Natural killer cell (primary cell): ENCODE measurements around the gene SH3TC2. TPM values are rescaled to one million over a fixed set of nuclear protein-coding genes. Genes with fewer than 3 reads are reported as not detected.
A peak's percentile ranks its signal among the peaks of the same experiment; 100 is the strongest.

Experiments
- ATAC-seq, 3 donors: fragments of 150-1000 bp in 2 of 3; fragments of 200-7000 bp in 1 of 3; cut with Tn5 transposase; 1 replicate in 1 of 3; 2 replicates in 2 of 3; pipeline ENCODE4 v1.10.0; 2021; ENCODE audit warnings: mild to moderate bottlenecking in 2 of 3, moderate library complexity in 2 of 3
- DNase-seq, 2 donors: peaks; one replicate each; pipeline versions ENCODE4 v3.0.0 to v3.0.0-alpha.2; 2013 to 2021; ENCODE audit warnings: mixed read lengths in 1 of 2
- H3K27ac ChIP-seq: one replicate; pipeline ENCODE4 v1.5.1; 2013; ENCODE audit warnings: mild to moderate bottlenecking, low read length
- H3K27me3 ChIP-seq: one replicate; pipeline ENCODE4 v1.6.1; 2013; ENCODE audit warnings: low read length; ENCODE audit not compliant: control insufficient read depth, insufficient read depth
- H3K36me3 ChIP-seq: one replicate; pipeline ENCODE4 v1.6.1; 2013; ENCODE audit warnings: low read length; ENCODE audit not compliant: control insufficient read depth, insufficient read depth
- H3K4me1 ChIP-seq: one replicate; pipeline ENCODE4 v1.6.1; 2013; ENCODE audit warnings: low read length; ENCODE audit not compliant: control insufficient read depth, insufficient read depth
- H3K4me3 ChIP-seq: one replicate; pipeline ENCODE4 v1.5.1; 2013; ENCODE audit warnings: low read length
- H3K9me3 ChIP-seq: one replicate; pipeline ENCODE4 v1.6.1; 2013; ENCODE audit warnings: low read length; ENCODE audit not compliant: control insufficient read depth, insufficient read depth
- H3K27ac Mint-ChIP-seq, 2 donors: one replicate each; pipeline ENCODE4 v1.8.0; 2022; ENCODE audit warnings: mild to moderate bottlenecking in 2 of 2, mixed read lengths in 2 of 2, moderate library complexity in 1 of 2
- H3K27me3 Mint-ChIP-seq, 2 donors: one replicate each; pipeline ENCODE4 v1.8.0; 2022; ENCODE audit warnings: low read depth in 2 of 2, mixed read lengths in 2 of 2
- H3K36me3 Mint-ChIP-seq: one replicate; pipeline ENCODE4 v1.8.0; 2022; ENCODE audit warnings: mixed read lengths
- H3K4me1 Mint-ChIP-seq, 2 donors: one replicate each; pipeline ENCODE4 v1.8.0; 2022; ENCODE audit warnings: mixed read lengths in 2 of 2
- H3K4me3 Mint-ChIP-seq: one replicate; pipeline ENCODE4 v1.8.0; 2022; ENCODE audit warnings: mild to moderate bottlenecking, moderate library complexity, mixed read lengths
- H3K9me3 Mint-ChIP-seq, 2 donors: one replicate each; pipeline ENCODE4 v1.8.0; 2022; ENCODE audit warnings: mixed read lengths in 2 of 2
- WGBS: methylation state at CpG from one replicate; pipeline ENCODE4 v1.1.7; 2013; ENCODE audit warnings: missing lambda C conversion rate; ENCODE audit not compliant: insufficient coverage; 5-methylcytosine and 5-hydroxymethylcytosine counted together
- intact Hi-C: fragments of 100-400 bp; cut with micrococcal nuclease; formaldehyde crosslinking; loops from one replicate; pipeline ENCODE4 v1.14.2; 2022
- total RNA-seq, 4 donors: library from RNA; stranded (reverse); fragments of 120-200 nt in 1 of 4; gene quantifications; one replicate each; pipeline versions ENCODE4 v1.2.3 to v1.2.4, GENCODE V29; 2013 to 2022
- TF ChIP-seq, protein P1 (sequence below): fragments of 200-600 bp; IDR thresholded peaks from one replicate; pipeline ENCODE4 v1.8.0; 2022; ENCODE audit warnings: antibody characterized with exemption

SH3TC2 gene
- total RNA-seq, 3 donors from 2014 or later (not counting 1 experiment from before 2014, with no cell fraction given): 0.11 to 0.68 (median 0.58) TPM

DNA sequence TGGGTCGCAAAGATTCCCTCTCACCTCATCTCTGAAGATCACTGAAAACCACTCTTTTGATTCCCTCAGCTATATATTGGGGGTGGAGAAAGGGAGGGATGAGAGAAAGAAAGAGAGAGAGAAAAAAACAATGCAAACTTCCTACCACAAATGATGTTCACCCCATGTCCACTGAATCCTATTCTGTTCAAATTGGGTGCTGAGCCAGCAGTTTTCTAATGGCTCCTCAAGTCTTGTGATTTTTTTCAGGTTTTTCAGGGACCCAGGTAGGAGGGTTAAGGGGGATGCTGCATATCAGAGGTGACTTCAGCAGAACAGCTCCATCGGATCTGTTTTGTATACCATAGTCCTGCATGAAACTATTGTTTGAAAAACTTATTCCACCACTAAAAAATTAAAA is 95.9 kb downstream of the SH3TC2 start:
- Mint-ChIP-seq H3K36me3 (no peaks in the 10 kb centered on the region), H3K4me3 (no peak overlapping the region), H3K27ac (no peak overlapping the region), H3K9me3 (no peaks in the 10 kb centered on the region), H3K4me1 (peaks cover 8% of the 10 kb centered on the region in 2 donors), H3K27me3 (no peaks in the 10 kb centered on the region)
- intact Hi-C loops: no loop called here
- DNase-seq (no peak), ATAC-seq (no peak)
- Histone ChIP-seq H3K4me1 (peaks cover 5% of the 10 kb centered on the region), H3K27me3 (no peaks in the 10 kb centered on the region), H3K36me3 (no peaks in the 10 kb centered on the region), H3K4me3 (no peak overlapping the region), H3K9me3 (no peaks in the 10 kb centered on the region), H3K27ac (no peak overlapping the region)
- WGBS: no CpG with 5 or more reads among the region's 2 CpGs
- TF ChIP-seq, protein P1, sequence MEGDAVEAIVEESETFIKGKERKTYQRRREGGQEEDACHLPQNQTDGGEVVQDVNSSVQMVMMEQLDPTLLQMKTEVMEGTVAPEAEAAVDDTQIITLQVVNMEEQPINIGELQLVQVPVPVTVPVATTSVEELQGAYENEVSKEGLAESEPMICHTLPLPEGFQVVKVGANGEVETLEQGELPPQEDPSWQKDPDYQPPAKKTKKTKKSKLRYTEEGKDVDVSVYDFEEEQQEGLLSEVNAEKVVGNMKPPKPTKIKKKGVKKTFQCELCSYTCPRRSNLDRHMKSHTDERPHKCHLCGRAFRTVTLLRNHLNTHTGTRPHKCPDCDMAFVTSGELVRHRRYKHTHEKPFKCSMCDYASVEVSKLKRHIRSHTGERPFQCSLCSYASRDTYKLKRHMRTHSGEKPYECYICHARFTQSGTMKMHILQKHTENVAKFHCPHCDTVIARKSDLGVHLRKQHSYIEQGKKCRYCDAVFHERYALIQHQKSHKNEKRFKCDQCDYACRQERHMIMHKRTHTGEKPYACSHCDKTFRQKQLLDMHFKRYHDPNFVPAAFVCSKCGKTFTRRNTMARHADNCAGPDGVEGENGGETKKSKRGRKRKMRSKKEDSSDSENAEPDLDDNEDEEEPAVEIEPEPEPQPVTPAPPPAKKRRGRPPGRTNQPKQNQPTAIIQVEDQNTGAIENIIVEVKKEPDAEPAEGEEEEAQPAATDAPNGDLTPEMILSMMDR: no peak

DNA sequence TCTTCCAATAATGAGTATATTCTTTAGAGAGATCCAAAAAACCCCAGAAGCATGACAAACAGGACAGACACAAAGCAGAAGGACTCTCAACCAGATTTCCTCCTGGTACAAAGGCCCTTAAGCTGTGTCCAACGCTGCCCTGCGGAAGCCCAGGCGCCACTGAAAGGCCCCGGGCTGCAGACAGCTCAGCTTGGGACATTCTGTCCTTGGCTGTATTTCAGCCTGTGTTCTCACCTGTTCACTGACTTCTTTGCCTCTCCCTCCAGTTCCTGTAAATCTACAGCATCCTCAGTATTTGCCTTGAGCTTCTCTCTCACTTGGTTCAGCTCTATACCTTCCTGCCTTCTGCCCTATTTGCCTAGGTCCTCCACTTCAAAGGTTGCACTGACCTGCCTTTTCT is 96.5 kb downstream of the SH3TC2 start:
- Mint-ChIP-seq H3K36me3 (no peaks in the 10 kb centered on the region), H3K9me3 (no peaks in the 10 kb centered on the region), H3K27me3 (no peaks in the 10 kb centered on the region), H3K4me3 (no peak overlapping the region), H3K4me1 (peaks cover 8% of the 10 kb centered on the region in 2 donors), H3K27ac (no peak overlapping the region)
- no peaks in the 10 kb centered on the region for H3K36me3 ChIP-seq
- H3K4me3 ChIP-seq: no peak overlapping the region
- DNase-seq (no peak), ATAC-seq (no peak)
- intact Hi-C loops: no loop called here
- TF ChIP-seq, protein P1: no peak
- no peaks in the 10 kb centered on the region for H3K27me3 ChIP-seq
- 95% methylated on average over 4 of the region's 4 CpGs for WGBS
- no peaks in the 10 kb centered on the region for H3K9me3 ChIP-seq
- peaks cover 5% of the 10 kb centered on the region for H3K4me1 ChIP-seq
- no peak overlapping the region for H3K27ac ChIP-seq

DNA sequence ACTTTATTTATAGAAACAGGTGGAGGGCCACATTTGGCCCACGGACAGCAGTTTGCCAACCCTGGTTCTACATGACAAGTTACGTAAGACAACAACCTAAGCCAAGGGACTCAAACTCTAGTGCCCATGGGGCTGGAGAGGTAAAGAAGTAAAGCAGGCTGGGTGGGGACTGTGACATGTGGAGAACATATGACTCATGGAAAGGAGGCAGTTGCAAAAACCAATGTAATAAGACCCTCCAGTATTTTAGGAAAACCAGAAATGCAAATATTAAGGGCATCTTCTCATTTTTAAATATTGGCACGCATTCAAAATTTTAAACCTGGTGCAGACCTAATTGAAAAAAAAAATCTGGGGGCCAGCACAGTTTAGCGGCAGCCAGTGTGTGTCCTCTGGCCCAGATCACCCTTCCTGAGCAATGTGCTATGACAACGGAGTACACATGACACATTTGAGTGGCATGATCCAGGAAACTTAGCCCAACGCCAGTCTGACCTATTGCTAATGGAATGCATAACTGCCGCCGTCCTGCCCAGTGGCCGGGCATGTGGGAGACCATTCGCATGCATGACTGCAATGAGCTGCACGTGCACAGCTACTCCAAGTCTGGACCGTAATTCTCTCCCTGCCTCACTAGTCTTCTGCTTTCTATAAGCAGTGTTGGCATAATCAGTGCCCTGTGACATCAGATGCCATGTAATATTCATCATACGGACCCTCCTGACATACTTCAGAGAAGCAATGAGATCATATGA is 97.2 kb downstream of the SH3TC2 start:
- ATAC-seq: no peak
- DNase-seq: no peak
- H3K27ac ChIP-seq: no peak overlapping the region
- 94% methylated on average over 13 of the region's 13 CpGs for WGBS
- no peak overlapping the region for H3K4me3 Mint-ChIP-seq
- no peaks in the 10 kb centered on the region for H3K27me3 ChIP-seq
- no peak overlapping the region for H3K4me3 ChIP-seq
- H3K4me1 ChIP-seq: peaks cover 5% of the 10 kb centered on the region
- H3K27me3 Mint-ChIP-seq: no peaks in the 10 kb centered on the region
- TF ChIP-seq, protein P1: no peak
- H3K36me3 ChIP-seq: no peaks in the 10 kb centered on the region
- no peak overlapping the region for H3K27ac Mint-ChIP-seq
- H3K36me3 Mint-ChIP-seq: no peaks in the 10 kb centered on the region
- no peaks in the 10 kb centered on the region for H3K9me3 ChIP-seq
- peaks cover 8% of the 10 kb centered on the region in 2 donors for H3K4me1 Mint-ChIP-seq
- intact Hi-C loops: no loop called here
- no peaks in the 10 kb centered on the region for H3K9me3 Mint-ChIP-seq

DNA sequence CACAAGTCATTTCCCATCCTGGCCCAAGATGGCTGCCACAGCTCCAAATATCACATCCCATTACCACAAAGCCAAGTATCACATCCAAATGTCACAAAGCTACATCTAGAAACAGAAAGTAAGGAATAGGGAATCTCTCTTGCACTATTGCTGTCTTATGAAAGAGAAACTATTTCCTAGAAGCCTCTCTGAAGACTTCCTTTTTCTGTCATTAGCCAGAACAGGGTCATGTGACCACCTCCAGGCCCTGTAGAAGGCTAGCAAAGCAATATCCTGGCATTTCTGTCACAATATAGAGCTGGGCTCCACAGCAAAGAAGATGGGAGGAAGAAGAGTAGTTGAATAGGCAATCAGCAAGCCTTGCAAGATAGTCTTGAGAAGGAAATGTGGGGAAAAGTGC is 99.2 kb downstream of the SH3TC2 start:
- Histone ChIP-seq H3K36me3 (no peaks in the 10 kb centered on the region), H3K4me3 (no peak overlapping the region), H3K9me3 (no peaks in the 10 kb centered on the region), H3K4me1 (peaks cover 5% of the 10 kb centered on the region), H3K27ac (no peak overlapping the region), H3K27me3 (no peaks in the 10 kb centered on the region)
- ATAC-seq: peak in 2 of 3 donors; percentile 49 to 56
- Mint-ChIP-seq H3K4me1 (peaks cover 8% of the 10 kb centered on the region in 2 donors), H3K9me3 (no peaks in the 10 kb centered on the region), H3K27ac (peak overlapping the region in 1 of 2 donors; percentile 12), H3K4me3 (no peak overlapping the region), H3K36me3 (no peaks in the 10 kb centered on the region), H3K27me3 (no peaks in the 10 kb centered on the region)
- no peak for DNase-seq
- intact Hi-C loops: no loop called here
- TF ChIP-seq, protein P1: no peak
